Measurements from ENCODE around the gene SLC13A1. TPM values are rescaled to one million over a fixed set of nuclear protein-coding genes. Genes with fewer than 3 reads are reported as not detected.
A peak's percentile ranks its signal among the peaks of the same experiment; 100 is the strongest.

SLC13A1 gene
- total RNA-seq, 1 experiment from 2014 or later = not detected

DNA sequence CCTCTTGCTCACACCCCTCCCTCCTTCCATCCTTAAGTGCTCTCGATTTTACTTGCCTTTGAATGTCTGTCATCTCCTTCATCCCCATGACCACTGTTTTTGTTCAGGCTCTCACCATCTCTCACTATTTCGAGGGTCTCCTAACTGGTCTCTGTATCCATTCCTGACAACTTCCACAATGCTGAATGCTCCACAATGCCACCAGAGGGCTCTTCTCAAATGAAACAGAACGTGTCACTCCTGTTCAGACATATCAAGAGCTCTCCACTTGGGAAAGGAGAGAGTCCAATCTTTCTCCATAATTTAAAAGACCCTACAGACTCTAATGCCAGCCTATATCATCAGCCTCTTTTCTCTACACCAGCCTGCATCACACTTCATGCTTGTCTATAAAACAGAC, 9.0 kb upstream of the SLC13A1 start:
- H3K4me2 ChIP-seq (ENCODE audit: low read depth, low read length, poor library complexity, severe bottlenecking) = no peak overlapping the region
- H3K9me2 ChIP-seq (replicated peaks; ENCODE audit: insufficient read depth, low read length) = no peaks in the 10 kb centered on the region
- no peaks in the 10 kb centered on the region for H3K9me3 ChIP-seq (ENCODE audit: low read length)
- H3K9ac ChIP-seq (ENCODE audit: low read length) = no peak overlapping the region
- no peak overlapping the region for H2AFZ ChIP-seq (ENCODE audit: low read length)
- no peaks in the 10 kb centered on the region for H3K4me1 ChIP-seq (ENCODE audit: low read length)
- H3K79me2 ChIP-seq (ENCODE audit: low read length) = no peaks in the 10 kb centered on the region
- H4K20me1 ChIP-seq (ENCODE audit: insufficient read depth, low read depth, low read length) = no peaks in the 10 kb centered on the region
- H3K4me3 ChIP-seq (ENCODE audit: low read length) = no peak overlapping the region
- H3K36me3 ChIP-seq (ENCODE audit: insufficient read depth, low read length) = no peaks in the 10 kb centered on the region
- no peak overlapping the region for H3K27ac ChIP-seq (ENCODE audit: low read length)
- H3K27me3 ChIP-seq (ENCODE audit: low read length) = no peaks in the 10 kb centered on the region
- peak; percentile 42 for DNase-seq

DNA sequence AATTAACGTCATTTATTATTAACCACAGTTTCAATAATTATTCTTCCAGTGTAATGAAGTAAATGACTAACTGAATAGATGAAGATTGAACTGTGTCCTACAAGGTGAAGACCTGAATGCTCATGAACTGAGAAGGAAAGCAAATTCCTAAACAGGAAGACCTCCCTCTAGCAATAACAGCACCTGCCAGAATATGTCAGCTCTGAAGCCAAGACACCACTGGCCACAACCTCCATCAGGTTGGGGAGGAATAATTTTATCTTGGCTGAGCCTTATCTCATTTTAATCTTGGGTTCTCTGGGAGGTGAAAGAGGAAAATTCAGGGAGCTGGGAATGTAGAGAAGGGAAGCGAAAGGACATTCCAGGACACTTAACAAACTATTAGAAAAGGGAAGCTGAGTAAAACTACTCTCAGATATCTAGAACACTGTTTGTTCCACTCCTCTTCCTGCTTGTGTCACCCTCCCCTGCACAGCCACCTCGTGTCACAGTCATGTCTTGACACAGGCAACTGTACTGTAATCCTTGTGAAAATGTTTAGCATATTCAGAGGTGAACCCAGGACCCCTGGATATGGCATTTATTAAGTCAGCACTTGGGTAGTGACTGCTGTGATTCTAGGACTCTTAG, 4.6 kb upstream of the SLC13A1 start:
- Histone ChIP-seq H2AFZ (ENCODE audit: low read length) (no peak overlapping the region), H3K4me1 (ENCODE audit: low read length) (no peaks in the 10 kb centered on the region), H3K27ac (ENCODE audit: low read length) (no peak overlapping the region), H3K9me2 (replicated peaks; ENCODE audit: insufficient read depth, low read length) (no peaks in the 10 kb centered on the region), H4K20me1 (ENCODE audit: insufficient read depth, low read depth, low read length) (no peaks in the 10 kb centered on the region), H3K9ac (ENCODE audit: low read length) (no peak overlapping the region), H3K4me2 (ENCODE audit: low read depth, low read length, poor library complexity, severe bottlenecking) (no peak overlapping the region), H3K79me2 (ENCODE audit: low read length) (no peaks in the 10 kb centered on the region), H3K4me3 (ENCODE audit: low read length) (no peak overlapping the region), H3K27me3 (ENCODE audit: low read length) (no peaks in the 10 kb centered on the region), H3K36me3 (ENCODE audit: insufficient read depth, low read length) (no peaks in the 10 kb centered on the region), H3K9me3 (ENCODE audit: low read length) (no peaks in the 10 kb centered on the region)
- DNase-seq = no peak

DNA sequence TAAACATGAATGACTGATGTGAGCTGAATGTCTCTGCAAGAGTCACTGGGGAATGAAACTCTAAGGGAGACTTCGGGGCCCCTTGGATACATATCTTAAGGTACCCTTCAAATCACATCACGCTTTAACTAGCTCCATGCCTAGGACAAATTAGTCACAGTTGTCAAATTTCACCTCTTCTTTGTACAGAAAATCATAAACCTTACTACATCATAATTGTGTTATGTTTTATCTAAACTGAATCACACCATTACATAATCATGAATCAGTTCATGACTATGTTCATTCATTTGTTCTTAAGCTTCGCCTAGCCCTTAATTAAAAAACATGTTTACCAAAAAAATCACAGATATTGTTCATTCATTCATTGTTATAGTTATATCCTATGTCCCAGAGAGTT, 2.1 kb upstream of the SLC13A1 start:
- Histone ChIP-seq H4K20me1 (ENCODE audit: insufficient read depth, low read depth, low read length) (no peaks in the 10 kb centered on the region), H2AFZ (ENCODE audit: low read length) (no peak overlapping the region), H3K9ac (ENCODE audit: low read length) (no peak overlapping the region), H3K27me3 (ENCODE audit: low read length) (no peaks in the 10 kb centered on the region), H3K79me2 (ENCODE audit: low read length) (no peaks in the 10 kb centered on the region), H3K4me2 (ENCODE audit: low read depth, low read length, poor library complexity, severe bottlenecking) (no peak overlapping the region), H3K4me1 (ENCODE audit: low read length) (no peaks in the 10 kb centered on the region), H3K27ac (ENCODE audit: low read length) (no peak overlapping the region), H3K9me3 (ENCODE audit: low read length) (no peaks in the 10 kb centered on the region), H3K36me3 (ENCODE audit: insufficient read depth, low read length) (no peaks in the 10 kb centered on the region), H3K4me3 (ENCODE audit: low read length) (no peak overlapping the region), H3K9me2 (replicated peaks; ENCODE audit: insufficient read depth, low read length) (no peaks in the 10 kb centered on the region)
- DNase-seq = no peak

DNA sequence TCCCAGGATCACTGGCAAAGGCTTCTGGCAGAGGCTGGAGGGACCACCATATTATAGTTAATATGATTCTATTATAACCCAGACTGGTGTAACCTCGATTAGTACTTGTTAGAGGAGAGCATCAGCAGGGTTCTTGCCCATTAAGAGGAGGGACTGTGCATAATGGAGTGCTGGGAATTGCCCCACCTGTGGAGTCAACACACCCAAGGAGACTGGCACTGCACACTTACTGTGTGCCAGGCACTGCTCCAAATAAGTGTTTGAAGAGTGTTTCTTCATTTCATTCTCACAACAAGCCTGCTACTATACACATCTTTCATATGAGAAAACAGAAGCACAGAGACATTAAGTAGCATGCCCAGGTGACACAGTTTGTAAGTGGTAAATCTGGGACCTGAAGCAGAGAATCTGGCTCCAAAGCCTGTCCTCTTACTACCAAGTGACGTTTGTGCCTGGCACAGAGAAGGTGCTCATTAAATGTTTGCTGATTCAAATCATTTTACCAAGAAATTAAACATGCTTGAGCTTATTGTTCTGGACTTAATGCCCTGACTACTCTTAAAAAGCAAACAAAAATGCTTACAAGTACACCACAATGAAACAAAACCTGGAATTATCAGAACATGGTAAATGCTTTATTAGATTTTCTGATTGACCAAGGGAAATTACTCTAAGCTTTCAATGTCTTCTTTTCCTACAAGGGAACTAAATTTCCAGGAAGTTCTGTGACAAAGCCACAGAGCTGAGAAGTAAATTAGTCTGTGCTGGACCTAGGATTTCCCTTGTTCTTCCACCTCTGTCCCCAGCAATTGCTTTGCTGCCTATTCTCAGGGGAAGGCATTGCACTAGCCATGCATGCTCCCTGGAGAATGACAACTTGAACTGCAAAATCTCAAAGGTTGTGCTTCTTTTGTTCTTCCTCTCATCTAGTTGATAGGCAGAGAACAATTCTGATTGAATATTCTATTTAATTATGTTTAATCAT, 809 bp downstream of the SLC13A1 start:
- no peaks in the 10 kb centered on the region for H3K27me3 ChIP-seq (ENCODE audit: low read length)
- H3K9ac ChIP-seq (ENCODE audit: low read length) = no peak overlapping the region
- H2AFZ ChIP-seq (ENCODE audit: low read length) = no peak overlapping the region
- H3K4me1 ChIP-seq (ENCODE audit: low read length) = no peaks in the 10 kb centered on the region
- H3K36me3 ChIP-seq (ENCODE audit: insufficient read depth, low read length) = no peaks in the 10 kb centered on the region
- no peak overlapping the region for H3K4me2 ChIP-seq (ENCODE audit: low read depth, low read length, poor library complexity, severe bottlenecking)
- no peak overlapping the region for H3K4me3 ChIP-seq (ENCODE audit: low read length)
- no peaks in the 10 kb centered on the region for H3K79me2 ChIP-seq (ENCODE audit: low read length)
- no peaks in the 10 kb centered on the region for H3K9me3 ChIP-seq (ENCODE audit: low read length)
- DNase-seq = no peak
- no peaks in the 10 kb centered on the region for H3K9me2 ChIP-seq (replicated peaks; ENCODE audit: insufficient read depth, low read length)
- H3K27ac ChIP-seq (ENCODE audit: low read length) = no peak overlapping the region
- no peaks in the 10 kb centered on the region for H4K20me1 ChIP-seq (ENCODE audit: insufficient read depth, low read depth, low read length)

DNA sequence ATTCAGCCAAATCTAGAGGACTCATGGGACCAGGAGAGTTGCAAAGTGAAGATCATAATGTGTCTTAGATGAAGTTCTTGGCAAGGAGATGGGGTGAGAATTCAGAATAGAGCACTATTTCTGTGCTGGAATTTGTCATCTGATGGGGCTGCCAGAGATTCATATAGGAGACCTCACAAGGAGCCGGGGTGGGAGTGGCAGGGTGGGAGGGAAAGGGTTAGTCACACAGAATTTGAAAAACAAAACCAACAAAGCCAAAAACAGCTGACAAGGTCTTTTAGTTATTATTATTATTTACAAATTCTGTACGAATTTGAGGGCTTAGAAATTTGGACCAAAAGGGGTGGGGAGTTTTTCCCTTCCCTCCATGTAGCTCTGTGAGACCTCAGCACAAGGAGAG, 1.7 kb downstream of the SLC13A1 start:
- Histone ChIP-seq H3K79me2 (ENCODE audit: low read length) (no peaks in the 10 kb centered on the region), H3K9me2 (replicated peaks; ENCODE audit: insufficient read depth, low read length) (no peaks in the 10 kb centered on the region), H3K9me3 (ENCODE audit: low read length) (no peaks in the 10 kb centered on the region), H3K27ac (ENCODE audit: low read length) (no peak overlapping the region), H2AFZ (ENCODE audit: low read length) (no peak overlapping the region), H3K36me3 (ENCODE audit: insufficient read depth, low read length) (no peaks in the 10 kb centered on the region), H3K4me3 (ENCODE audit: low read length) (no peak overlapping the region), H3K4me1 (ENCODE audit: low read length) (no peaks in the 10 kb centered on the region), H3K27me3 (ENCODE audit: low read length) (no peaks in the 10 kb centered on the region), H4K20me1 (ENCODE audit: insufficient read depth, low read depth, low read length) (no peaks in the 10 kb centered on the region), H3K9ac (ENCODE audit: low read length) (no peak overlapping the region), H3K4me2 (ENCODE audit: low read depth, low read length, poor library complexity, severe bottlenecking) (no peak overlapping the region)
- DNase-seq = no peak

DNA sequence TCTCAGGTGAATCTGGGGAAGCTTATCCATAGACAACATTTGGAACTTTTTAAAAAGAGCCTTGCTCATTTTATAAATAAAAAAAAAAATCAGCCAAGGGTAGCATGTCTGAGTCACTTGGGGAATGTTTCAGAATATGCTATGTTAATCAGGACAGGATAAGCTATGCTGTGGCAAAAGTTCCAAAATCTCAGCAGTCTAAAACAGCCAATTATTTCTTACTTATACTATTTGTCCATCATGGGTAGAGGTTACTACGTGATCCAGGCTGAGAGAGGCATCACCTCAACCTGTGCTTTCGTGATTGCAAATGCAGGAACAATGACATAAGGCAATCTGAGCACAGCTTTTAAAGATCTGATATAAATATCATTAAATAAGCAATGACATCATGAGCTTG, 6.5 kb downstream of the SLC13A1 start:
- Histone ChIP-seq H3K79me2 (ENCODE audit: low read length) (no peaks in the 10 kb centered on the region), H3K27ac (ENCODE audit: low read length) (no peak overlapping the region), H3K4me1 (ENCODE audit: low read length) (no peaks in the 10 kb centered on the region), H3K9ac (ENCODE audit: low read length) (no peak overlapping the region), H3K4me2 (ENCODE audit: low read depth, low read length, poor library complexity, severe bottlenecking) (no peak overlapping the region), H3K9me3 (ENCODE audit: low read length) (no peaks in the 10 kb centered on the region), H3K4me3 (ENCODE audit: low read length) (no peak overlapping the region), H3K36me3 (ENCODE audit: insufficient read depth, low read length) (no peaks in the 10 kb centered on the region), H3K27me3 (ENCODE audit: low read length) (no peaks in the 10 kb centered on the region), H4K20me1 (ENCODE audit: insufficient read depth, low read depth, low read length) (no peaks in the 10 kb centered on the region), H3K9me2 (replicated peaks; ENCODE audit: insufficient read depth, low read length) (no peaks in the 10 kb centered on the region), H2AFZ (ENCODE audit: low read length) (no peak overlapping the region)
- no peak for DNase-seq

DNA sequence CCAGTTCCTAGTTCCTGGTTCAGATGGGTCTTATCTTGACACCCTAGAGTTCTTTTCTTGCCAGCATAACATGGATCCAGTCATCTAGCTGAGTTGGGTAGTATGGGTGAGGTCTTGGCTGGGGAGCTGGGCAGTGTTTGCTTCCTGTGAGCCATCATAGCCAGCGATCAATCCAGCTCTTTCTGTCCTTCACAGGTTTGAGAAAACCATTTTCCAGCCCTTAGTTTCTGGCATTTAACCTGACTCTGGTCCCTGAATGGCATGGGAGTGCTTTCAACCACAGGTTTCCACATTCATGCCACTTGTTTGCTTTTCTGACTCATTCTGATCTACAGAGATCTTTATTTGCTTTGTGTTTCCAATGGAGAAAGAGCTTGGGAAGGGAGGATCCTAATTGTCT, 8.6 kb downstream of the SLC13A1 start:
- Histone ChIP-seq H2AFZ (ENCODE audit: low read length) (no peak overlapping the region), H3K27ac (ENCODE audit: low read length) (no peak overlapping the region), H3K4me1 (ENCODE audit: low read length) (no peaks in the 10 kb centered on the region), H3K9ac (ENCODE audit: low read length) (no peak overlapping the region), H3K4me2 (ENCODE audit: low read depth, low read length, poor library complexity, severe bottlenecking) (no peak overlapping the region), H3K9me2 (replicated peaks; ENCODE audit: insufficient read depth, low read length) (no peaks in the 10 kb centered on the region), H3K36me3 (ENCODE audit: insufficient read depth, low read length) (no peaks in the 10 kb centered on the region), H3K4me3 (ENCODE audit: low read length) (no peak overlapping the region), H3K27me3 (ENCODE audit: low read length) (no peaks in the 10 kb centered on the region), H3K9me3 (ENCODE audit: low read length) (no peaks in the 10 kb centered on the region), H3K79me2 (ENCODE audit: low read length) (no peaks in the 10 kb centered on the region), H4K20me1 (ENCODE audit: insufficient read depth, low read depth, low read length) (no peaks in the 10 kb centered on the region)
- no peak for DNase-seq

DNA sequence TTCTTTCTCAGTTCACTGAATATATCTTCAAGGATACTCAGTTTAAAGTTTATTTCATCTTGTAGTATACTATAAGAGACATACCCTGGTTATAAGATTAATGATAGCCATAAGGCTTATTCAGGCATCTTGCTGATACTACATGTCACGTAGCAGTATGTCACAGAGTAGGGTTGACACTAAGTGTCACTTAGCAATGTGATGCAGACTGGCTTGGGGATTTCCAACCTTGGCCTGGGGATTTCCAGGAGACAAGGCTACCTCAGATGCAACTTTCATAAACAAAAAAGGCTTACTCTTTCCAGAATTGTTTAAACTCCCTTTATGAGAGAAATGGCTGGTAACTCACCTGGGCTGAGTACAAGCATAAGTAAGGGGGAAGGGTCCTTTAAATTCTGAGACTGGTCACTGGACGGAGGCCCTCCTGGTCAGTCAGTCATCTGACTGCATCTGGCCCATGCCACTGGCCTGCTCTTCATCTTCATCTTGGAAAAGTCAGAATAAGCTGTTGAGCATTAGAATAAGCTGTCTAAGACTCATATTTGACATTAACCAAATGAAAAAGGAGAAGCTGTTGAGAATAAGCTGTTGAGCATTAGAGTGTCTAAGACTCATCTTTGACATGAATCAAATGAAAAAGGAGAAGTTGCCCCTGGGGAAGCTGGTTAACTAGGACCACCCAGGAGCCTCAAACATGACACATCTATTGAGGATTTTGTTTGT, 9.5 kb downstream of the SLC13A1 start:
- DNase-seq = no peak
- no peaks in the 10 kb centered on the region for H3K27me3 ChIP-seq (ENCODE audit: low read length)
- H3K79me2 ChIP-seq (ENCODE audit: low read length) = no peaks in the 10 kb centered on the region
- H2AFZ ChIP-seq (ENCODE audit: low read length) = no peak overlapping the region
- no peak overlapping the region for H3K9ac ChIP-seq (ENCODE audit: low read length)
- no peaks in the 10 kb centered on the region for H3K4me1 ChIP-seq (ENCODE audit: low read length)
- no peaks in the 10 kb centered on the region for H4K20me1 ChIP-seq (ENCODE audit: insufficient read depth, low read depth, low read length)
- H3K9me2 ChIP-seq (replicated peaks; ENCODE audit: insufficient read depth, low read length) = no peaks in the 10 kb centered on the region
- H3K4me2 ChIP-seq (ENCODE audit: low read depth, low read length, poor library complexity, severe bottlenecking) = no peak overlapping the region
- H3K9me3 ChIP-seq (ENCODE audit: low read length) = no peaks in the 10 kb centered on the region
- no peak overlapping the region for H3K4me3 ChIP-seq (ENCODE audit: low read length)
- no peak overlapping the region for H3K27ac ChIP-seq (ENCODE audit: low read length)
- H3K36me3 ChIP-seq (ENCODE audit: insufficient read depth, low read length) = no peaks in the 10 kb centered on the region
